Ovary (tissue), 9 donors: ENCODE data around the gene SIK3. TPM values are rescaled to one million over a fixed set of nuclear protein-coding genes. Genes with fewer than 3 reads are reported as not detected.

ENCODE experiments used
- DNase-seq, 5 donors: peaks; one replicate each; pipeline ENCODE4 v3.0.0-alpha.2; 2019 to 2020
- H3K27ac ChIP-seq, 2 donors: fragments of 200-600 bp; one replicate each; pipeline versions ENCODE4 v1.5.1 to v1.8.0; 2019 to 2022
- H3K27me3 ChIP-seq: fragments of 200-600 bp; one replicate; pipeline ENCODE4 v1.8.0; 2022
- H3K36me3 ChIP-seq: fragments of 200-600 bp; sonication (generic); one replicate; pipeline ENCODE4 v1.5.1; 2019
- H3K4me1 ChIP-seq: one replicate; pipeline ENCODE4 v1.8.1; 2013; ENCODE audit warnings: mild to moderate bottlenecking, moderate library complexity; ENCODE audit not compliant: insufficient read depth
- H3K4me3 ChIP-seq: fragments of 200-600 bp; sonication (generic); one replicate; pipeline ENCODE4 v1.5.1; 2017
- H3K9me3 ChIP-seq, 2 donors: fragments of 200-600 bp in 1 of 2; sonication (generic) in 1 of 2; one replicate each; pipeline versions ENCODE4 v1.5.1 to v1.8.1; 2013 to 2019; ENCODE audit warnings: mild to moderate bottlenecking in 1 of 2, moderate library complexity in 1 of 2
- CTCF ChIP-seq, 3 donors: fragments of 450-650 bp in 2 of 3; fragments of 200-600 bp in 1 of 3; IDR thresholded peaks; one replicate each; pipeline versions ENCODE4 v1.5.1 to v1.8.0; 2016 to 2022; ENCODE audit warnings: antibody characterized with exemption in 3 of 3, mild to moderate bottlenecking in 1 of 3
- EP300 ChIP-seq: sonication (generic); formaldehyde crosslinking; IDR thresholded peaks from one replicate; pipeline ENCODE4 v1.6.1; 2017; ENCODE audit warnings: antibody characterized with exemption
- POLR2A ChIP-seq: fragments of 450-650 bp; IDR thresholded peaks from one replicate; pipeline ENCODE4 v1.6.1; 2017; ENCODE audit warnings: antibody characterized with exemption, mild to moderate bottlenecking, moderate library complexity
- whole genome bisulfite sequencing, 3 donors: extraction: QIAGEN DNeasy Blood & Tissue Kit in 1 of 3; methylation state at CpG; one replicate each; pipeline versions ENCODE4 v1.1.5 to v1.1.7; 2013 to 2017; 5-methylcytosine and 5-hydroxymethylcytosine counted together
- intact Hi-C, 4 donors: fragments of 100-400 bp; cut with DNase I; formaldehyde crosslinking; loops; one replicate each; pipeline versions ENCODE4 v1.11.0 to v1.15.1; 2022 to 2023
- polyA plus RNA-seq, 2 donors: library from polyadenylated mRNA; stranded (reverse); fragments of 200-250 nt in 1 of 2; fragments of 350-450 nt in 1 of 2; fragmentation: Illumina TruSeq in 1 of 2; extraction: RNeasy Lipid Tissue Mini Kit (QIAGEN cat#74804) in 1 of 2; gene quantifications; one replicate each; pipeline ENCODE4 v1.2.3, GENCODE V29; 2013 to 2014
- total RNA-seq, 7 donors: library from RNA; depleted of rRNA in 2 of 7; stranded (reverse); fragments of >200 nt in 2 of 7; fragmentation: NEBNext Ultra II Directional in 3 of 7; extraction: Animal tissue kit (Norgen Biotek cat#: 25700) in 3 of 7; gene quantifications; one replicate each; pipeline versions ENCODE4 v1.1.0 to v1.2.4, GENCODE V29; 2016 to 2023
- donor health status: DM: no; HTN: no; CAD: no; lungs with moderate emphysema.
- donor health status: DM: no; HTN: no; CAD: no.
- donor health status: Bipolar disorder and iron deficiency.
- donor health status: DM: yes; HTN: yes; CAD: no.
- donor health status: DM: no; HTN: no; CAD: no.
- donor health status: DM: yes; HTN: yes; CAD: no.

SIK3 gene
- total and polyA plus RNA-seq, 9 donors, result 18.3 to 134 (median 56.2) TPM

DNA sequence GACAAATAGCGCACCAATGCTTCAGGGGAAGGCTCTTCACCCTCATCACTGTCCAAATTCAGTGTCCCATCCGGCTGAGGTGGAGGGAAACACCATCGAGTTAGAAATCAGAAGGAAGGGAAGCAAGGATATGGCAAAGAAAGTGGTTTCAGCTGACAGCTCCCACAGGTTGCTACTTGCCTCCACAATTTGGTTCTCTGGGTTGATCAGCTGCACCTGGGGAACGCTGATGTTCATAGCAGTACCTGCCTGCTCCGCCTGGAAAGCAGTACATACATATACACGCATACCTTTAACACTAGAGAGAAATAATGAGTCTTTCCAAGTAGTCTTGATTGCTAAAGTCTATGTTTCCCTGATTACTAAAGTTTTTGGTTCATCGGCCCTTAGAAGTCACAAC is 223.0 kb downstream of the SIK3 start:
- DNase-seq, result no peak
- Histone ChIP-seq H3K36me3 (peaks cover 4% of the 10 kb centered on the region), H3K9me3 (no peaks in the 10 kb centered on the region), H3K4me1 (no peaks in the 10 kb centered on the region), H3K4me3 (no peak overlapping the region), H3K27ac (no peak overlapping the region), H3K27me3 (no peaks in the 10 kb centered on the region)
- WGBS, 3 donors, result 94 to 95% (median 95%) methylated on average over 7 of the region's 7 CpGs
- TF ChIP-seq CTCF (IDR thresholded peaks at IDR 0.05), result no peak
- no peak for TF ChIP-seq POLR2A
- no peak for TF ChIP-seq EP300
- intact Hi-C loops, result loop anchor here in 2 of 4 donors (5.0 kb wide), 2 partner anchors 232 to 352 kb away; no protein-coding TSS in a partner anchor

DNA sequence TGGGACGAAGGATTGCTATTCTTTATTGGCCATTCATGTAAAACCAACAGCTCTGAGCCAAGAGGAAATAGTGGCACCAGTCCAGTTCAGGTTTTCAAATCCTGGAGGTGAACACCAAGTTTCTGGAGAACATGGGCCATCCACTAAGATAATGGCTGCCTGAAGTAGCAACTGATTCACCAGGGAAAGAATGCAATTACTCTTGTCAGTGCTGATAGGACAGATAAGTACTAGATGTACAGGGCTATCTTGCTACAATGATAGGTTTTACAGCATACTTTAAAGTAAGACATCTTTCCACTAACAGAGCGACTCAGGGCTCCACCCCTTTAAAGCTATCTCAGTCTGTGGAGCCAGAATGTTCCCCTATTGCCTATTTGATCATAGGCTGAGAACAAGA is 224.0 kb downstream of the SIK3 start:
- intact Hi-C loops, result no loop called here
- H3K9me3 ChIP-seq, result no peaks in the 10 kb centered on the region
- WGBS, 3 donors, result 72 to 80% (median 74%) methylated on average over 2 of the region's 2 CpGs
- H3K27ac ChIP-seq, result no peak overlapping the region
- no peak for DNase-seq
- H3K36me3 ChIP-seq, result peaks cover 4% of the 10 kb centered on the region
- no peak for TF ChIP-seq EP300
- H3K4me3 ChIP-seq, result no peak overlapping the region
- no peaks in the 10 kb centered on the region for H3K4me1 ChIP-seq
- H3K27me3 ChIP-seq, result no peaks in the 10 kb centered on the region

GRCh38 chr11:116873381-116873780 is 224.8 kb downstream of the SIK3 start:
- H3K4me3 ChIP-seq, result no peak overlapping the region
- no peak overlapping the region for H3K27ac ChIP-seq
- TF ChIP-seq EP300, result no peak
- TF ChIP-seq POLR2A, result no peak
- no peak for TF ChIP-seq CTCF (IDR thresholded peaks at IDR 0.05)
- intact Hi-C loops, result no loop called here
- H3K4me1 ChIP-seq, result no peaks in the 10 kb centered on the region
- no peaks in the 10 kb centered on the region for H3K27me3 ChIP-seq
- no peaks in the 10 kb centered on the region for H3K9me3 ChIP-seq
- DNase-seq, result no peak
- peaks cover 4% of the 10 kb centered on the region for H3K36me3 ChIP-seq
- 89 to 95% (median 93%) methylated on average over 11 of the region's 11 CpGs for WGBS, 3 donors

GRCh38 chr11:116871248-116871647 is 227.0 kb downstream of the SIK3 start:
- DNase-seq, result no peak
- H3K36me3 ChIP-seq, result peaks cover 4% of the 10 kb centered on the region
- H3K9me3 ChIP-seq, result no peaks in the 10 kb centered on the region
- no peak overlapping the region for H3K4me3 ChIP-seq
- no peaks in the 10 kb centered on the region for H3K4me1 ChIP-seq
- H3K27ac ChIP-seq, result no peak overlapping the region
- H3K27me3 ChIP-seq, result no peaks in the 10 kb centered on the region
- TF ChIP-seq POLR2A (no peak), EP300 (no peak), CTCF (IDR thresholded peaks at IDR 0.05) (no peak)
- intact Hi-C loops, result no loop called here
- WGBS, 3 donors, result 53 to 59% (median 53%) methylated on average over 3 of the region's 3 CpGs

DNA sequence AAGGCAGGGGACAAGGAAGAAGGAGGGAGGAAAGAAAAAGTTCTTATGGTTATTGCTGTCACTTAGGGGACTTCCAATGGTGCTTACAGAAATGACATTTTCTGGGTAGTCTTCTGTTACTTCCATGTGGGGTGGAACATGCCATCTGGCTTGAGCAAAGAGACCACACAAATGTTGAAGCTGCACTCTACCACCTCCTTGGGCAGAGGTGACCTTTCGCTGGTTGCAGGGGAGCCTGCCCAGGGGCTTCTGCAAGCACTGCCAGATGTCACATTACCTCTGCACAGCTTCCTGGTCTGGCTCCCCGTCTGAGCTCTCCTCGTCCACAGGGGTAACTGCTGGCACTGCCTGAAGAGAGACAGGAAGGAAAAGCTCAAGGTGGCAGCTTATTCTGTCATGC is 228.2 kb downstream of the SIK3 start:
- Histone ChIP-seq H3K9me3 (no peaks in the 10 kb centered on the region), H3K36me3 (peaks cover 4% of the 10 kb centered on the region), H3K27ac (no peak overlapping the region), H3K27me3 (no peaks in the 10 kb centered on the region), H3K4me1 (no peaks in the 10 kb centered on the region), H3K4me3 (no peak overlapping the region)
- no peak for TF ChIP-seq POLR2A
- TF ChIP-seq CTCF (IDR thresholded peaks at IDR 0.05), result no peak
- no peak for TF ChIP-seq EP300
- 87 to 94% (median 90%) methylated on average over 3 of the region's 3 CpGs for WGBS, 3 donors
- no peak for DNase-seq
- intact Hi-C loops, result no loop called here
